Neural cell (in vitro differentiated cells): Measurements from ENCODE around the gene COL13A1. TPM values are rescaled to one million over a fixed set of nuclear protein-coding genes. Genes with fewer than 3 reads are reported as not detected.

Experiments
- H2AFZ ChIP-seq: fragments of 200-600, 300-800 bp; sonication (generic), shearing (Covaris generic); 2 replicates; pipeline ENCODE4 v1.6.0; 2014; ENCODE audit warnings: low read depth, mild to moderate bottlenecking, antibody characterized with exemption, low read length, moderate library complexity
- H3F3A ChIP-seq: fragments of 200-600 bp; shearing (Covaris generic); 2 replicates; pipeline ENCODE4 v1.6.1; 2016; ENCODE audit warnings: mild to moderate bottlenecking, moderate library complexity, mixed read lengths, antibody characterized with exemption, low read length; ENCODE audit not compliant: insufficient read depth, poor library complexity, severe bottlenecking
- H3K27ac ChIP-seq: fragments of 200-600, 300-800 bp; sonication (generic), shearing (Covaris generic); 2 replicates; pipeline ENCODE4 v1.5.1; 2014; ENCODE audit warnings: mild to moderate bottlenecking, low read length, moderate library complexity
- H3K27me3 ChIP-seq: fragments of 300-800, 200-600 bp; sonication (generic), shearing (Covaris generic); 2 replicates; pipeline ENCODE4 v1.6.0; 2014; ENCODE audit warnings: mild to moderate bottlenecking, low read depth, low read length, moderate library complexity; ENCODE audit not compliant: insufficient read depth
- H3K36me3 ChIP-seq: fragments of 300-800, 200-600 bp; sonication (generic), shearing (Covaris generic); 2 replicates; pipeline ENCODE4 v1.5.1; 2014; ENCODE audit warnings: mild to moderate bottlenecking, antibody characterized with exemption, low read length, moderate library complexity; ENCODE audit not compliant: insufficient read depth
- H3K4me2 ChIP-seq: fragments of 300-800, 200-600 bp; sonication (generic), shearing (Covaris generic); 2 replicates; pipeline ENCODE4 v1.6.0; 2014; ENCODE audit warnings: mild to moderate bottlenecking, low read length
- H3K4me3 ChIP-seq: fragments of 300-800, 200-600 bp; sonication (generic), shearing (Covaris generic); 2 replicates; pipeline ENCODE4 v1.5.1; 2014; ENCODE audit warnings: mild to moderate bottlenecking, low read length, moderate library complexity
- H3K79me2 ChIP-seq: fragments of 200-600 bp; shearing (Covaris generic); replicated peaks from 2 replicates; pipeline ENCODE4 v1.6.0; 2014; ENCODE audit warnings: mild to moderate bottlenecking, low read length, moderate library complexity; ENCODE audit not compliant: insufficient read depth
- H3K9ac ChIP-seq: fragments of 300-800, 200-600 bp; sonication (generic), shearing (Covaris generic); 2 replicates; pipeline ENCODE4 v1.6.1; 2016; ENCODE audit warnings: mild to moderate bottlenecking, low read length, mixed read lengths
- H3K9me2 ChIP-seq: fragments of 200-600 bp; shearing (Covaris generic); 2 replicates; pipeline ENCODE4 v1.6.1; 2016; ENCODE audit warnings: mild to moderate bottlenecking, low read length, mixed read lengths; ENCODE audit not compliant: insufficient read depth
- H3K9me3 ChIP-seq: fragments of 200-600, 300-800 bp; sonication (generic), shearing (Covaris generic); 2 replicates; pipeline ENCODE4 v1.6.1; 2016; ENCODE audit warnings: mild to moderate bottlenecking, mixed run types, low read length, moderate library complexity, mixed read lengths
- H4K20me1 ChIP-seq: fragments of 200-600 bp; shearing (Covaris generic); 2 replicates; pipeline ENCODE4 v1.6.1; 2016; ENCODE audit warnings: mild to moderate bottlenecking, mixed run types; ENCODE audit not compliant: insufficient read depth
- EP300 ChIP-seq: fragments of 450-650 bp; conservative IDR thresholded peaks from 2 replicates; pipeline ENCODE4 v1.6.1; 2014; ENCODE audit warnings: antibody characterized with exemption, mild to moderate bottlenecking, moderate library complexity; ENCODE audit not compliant: poor library complexity, severe bottlenecking
- EZH2 ChIP-seq: fragments of 200-600, 300-800 bp; shearing (Covaris generic), sonication (generic); IDR thresholded peaks from 2 replicates; pipeline ENCODE4 v1.6.1; 2014; ENCODE audit warnings: antibody characterized with exemption, low read length, borderline replicate concordance, mild to moderate bottlenecking; ENCODE audit not compliant: insufficient read depth, poor library complexity, severe bottlenecking
- MXI1 ChIP-seq: fragments of 450-650 bp; conservative IDR thresholded peaks from 2 replicates; pipeline ENCODE4 v1.6.1; 2014; ENCODE audit warnings: antibody characterized with exemption, mild to moderate bottlenecking; ENCODE audit not compliant: poor library complexity, severe bottlenecking
- POLR2AphosphoS5 ChIP-seq: IDR thresholded peaks from 2 replicates; pipeline ENCODE4 v1.6.1; 2012
- RAD21 ChIP-seq: fragments of 450-650 bp; conservative IDR thresholded peaks from 2 replicates; pipeline ENCODE4 v1.6.1; 2014; ENCODE audit warnings: antibody characterized with exemption, mild to moderate bottlenecking, moderate library complexity
- SMC3 ChIP-seq: fragments of 450-650 bp; conservative IDR thresholded peaks from 2 replicates; pipeline ENCODE4 v1.6.1; 2014; ENCODE audit warnings: antibody characterized with exemption, mild to moderate bottlenecking, moderate library complexity; ENCODE audit not compliant: poor library complexity
- TAF1 ChIP-seq: IDR thresholded peaks from 2 replicates; pipeline ENCODE4 v1.6.1; 2012; ENCODE audit warnings: low read depth
- polyA plus RNA-seq: library from polyadenylated mRNA; depleted of rRNA; stranded (reverse); fragments of >200 nt; gene quantifications from 2 replicates; pipeline ENCODE4 v1.2.3, GENCODE V29; 2014
- TF ChIP-seq, protein P1 (sequence below): fragments of 450-650 bp; IDR thresholded peaks from 2 replicates; pipeline ENCODE4 v1.5.1; 2014; ENCODE audit warnings: antibody characterized with exemption, mild to moderate bottlenecking, moderate library complexity; ENCODE audit not compliant: poor library complexity, severe bottlenecking
- TF ChIP-seq, protein P2 (sequence below): IDR thresholded peaks from 2 replicates; pipeline ENCODE4 v1.6.1; 2012; ENCODE audit warnings: borderline replicate concordance

Gene COL13A1
- polyA plus RNA-seq, 1 donor from 2014 or later, result 4.7 TPM

- TF ChIP-seq EZH2 (no peak), MXI1 (no peak), TAF1 (no peak), RAD21 (no peak), EP300 (no peak), SMC3 (no peak), POLR2AphosphoS5 (no peak)
- TF ChIP-seq, protein P1, sequence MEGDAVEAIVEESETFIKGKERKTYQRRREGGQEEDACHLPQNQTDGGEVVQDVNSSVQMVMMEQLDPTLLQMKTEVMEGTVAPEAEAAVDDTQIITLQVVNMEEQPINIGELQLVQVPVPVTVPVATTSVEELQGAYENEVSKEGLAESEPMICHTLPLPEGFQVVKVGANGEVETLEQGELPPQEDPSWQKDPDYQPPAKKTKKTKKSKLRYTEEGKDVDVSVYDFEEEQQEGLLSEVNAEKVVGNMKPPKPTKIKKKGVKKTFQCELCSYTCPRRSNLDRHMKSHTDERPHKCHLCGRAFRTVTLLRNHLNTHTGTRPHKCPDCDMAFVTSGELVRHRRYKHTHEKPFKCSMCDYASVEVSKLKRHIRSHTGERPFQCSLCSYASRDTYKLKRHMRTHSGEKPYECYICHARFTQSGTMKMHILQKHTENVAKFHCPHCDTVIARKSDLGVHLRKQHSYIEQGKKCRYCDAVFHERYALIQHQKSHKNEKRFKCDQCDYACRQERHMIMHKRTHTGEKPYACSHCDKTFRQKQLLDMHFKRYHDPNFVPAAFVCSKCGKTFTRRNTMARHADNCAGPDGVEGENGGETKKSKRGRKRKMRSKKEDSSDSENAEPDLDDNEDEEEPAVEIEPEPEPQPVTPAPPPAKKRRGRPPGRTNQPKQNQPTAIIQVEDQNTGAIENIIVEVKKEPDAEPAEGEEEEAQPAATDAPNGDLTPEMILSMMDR, result no peak
- TF ChIP-seq, protein P2, sequence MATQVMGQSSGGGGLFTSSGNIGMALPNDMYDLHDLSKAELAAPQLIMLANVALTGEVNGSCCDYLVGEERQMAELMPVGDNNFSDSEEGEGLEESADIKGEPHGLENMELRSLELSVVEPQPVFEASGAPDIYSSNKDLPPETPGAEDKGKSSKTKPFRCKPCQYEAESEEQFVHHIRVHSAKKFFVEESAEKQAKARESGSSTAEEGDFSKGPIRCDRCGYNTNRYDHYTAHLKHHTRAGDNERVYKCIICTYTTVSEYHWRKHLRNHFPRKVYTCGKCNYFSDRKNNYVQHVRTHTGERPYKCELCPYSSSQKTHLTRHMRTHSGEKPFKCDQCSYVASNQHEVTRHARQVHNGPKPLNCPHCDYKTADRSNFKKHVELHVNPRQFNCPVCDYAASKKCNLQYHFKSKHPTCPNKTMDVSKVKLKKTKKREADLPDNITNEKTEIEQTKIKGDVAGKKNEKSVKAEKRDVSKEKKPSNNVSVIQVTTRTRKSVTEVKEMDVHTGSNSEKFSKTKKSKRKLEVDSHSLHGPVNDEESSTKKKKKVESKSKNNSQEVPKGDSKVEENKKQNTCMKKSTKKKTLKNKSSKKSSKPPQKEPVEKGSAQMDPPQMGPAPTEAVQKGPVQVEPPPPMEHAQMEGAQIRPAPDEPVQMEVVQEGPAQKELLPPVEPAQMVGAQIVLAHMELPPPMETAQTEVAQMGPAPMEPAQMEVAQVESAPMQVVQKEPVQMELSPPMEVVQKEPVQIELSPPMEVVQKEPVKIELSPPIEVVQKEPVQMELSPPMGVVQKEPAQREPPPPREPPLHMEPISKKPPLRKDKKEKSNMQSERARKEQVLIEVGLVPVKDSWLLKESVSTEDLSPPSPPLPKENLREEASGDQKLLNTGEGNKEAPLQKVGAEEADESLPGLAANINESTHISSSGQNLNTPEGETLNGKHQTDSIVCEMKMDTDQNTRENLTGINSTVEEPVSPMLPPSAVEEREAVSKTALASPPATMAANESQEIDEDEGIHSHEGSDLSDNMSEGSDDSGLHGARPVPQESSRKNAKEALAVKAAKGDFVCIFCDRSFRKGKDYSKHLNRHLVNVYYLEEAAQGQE, result no peak
- no peak overlapping the region for H2AFZ ChIP-seq
- no peaks in the 10 kb centered on the region for H3K79me2 ChIP-seq
- no peak overlapping the region for H3K27ac ChIP-seq
- no peaks in the 10 kb centered on the region for H3F3A ChIP-seq
- H3K9ac ChIP-seq, result no peak overlapping the region
- H3K27me3 ChIP-seq, result no peaks in the 10 kb centered on the region
- H3K4me3 ChIP-seq, result no peak overlapping the region
- no peaks in the 10 kb centered on the region for H3K9me2 ChIP-seq
- no peaks in the 10 kb centered on the region for H3K9me3 ChIP-seq
- no peaks in the 10 kb centered on the region for H4K20me1 ChIP-seq
- H3K36me3 ChIP-seq, result no peaks in the 10 kb centered on the region
- no peak overlapping the region for H3K4me2 ChIP-seq
Observed at GRCh38 chr10:69897432-69897831, 95.7 kb downstream of the COL13A1 start.

DNA sequence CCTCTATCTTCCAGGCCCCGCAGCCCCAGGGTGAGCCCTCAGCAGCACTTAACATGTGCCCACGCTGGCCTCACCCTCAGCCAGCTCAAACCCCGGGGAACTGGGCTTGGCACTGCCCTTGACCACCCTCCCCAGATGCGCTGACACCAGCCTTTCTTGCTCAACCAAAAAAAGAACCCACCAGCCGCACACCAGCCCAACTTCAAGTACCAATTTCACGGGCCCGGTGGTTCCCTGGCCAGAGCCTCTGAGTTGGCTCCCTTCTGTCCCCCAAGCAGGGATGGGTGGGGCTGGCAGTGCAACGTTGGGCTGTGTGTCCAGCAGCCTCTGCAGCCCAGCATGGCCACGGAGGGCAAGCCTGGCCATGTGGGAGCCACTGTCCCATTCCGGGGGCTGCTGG, 96.3 kb downstream of the COL13A1 start:
- no peaks in the 10 kb centered on the region for H3K9me3 ChIP-seq
- H3K27me3 ChIP-seq, result no peaks in the 10 kb centered on the region
- H3K4me3 ChIP-seq, result no peak overlapping the region
- H3K79me2 ChIP-seq, result no peaks in the 10 kb centered on the region
- H4K20me1 ChIP-seq, result no peaks in the 10 kb centered on the region
- H2AFZ ChIP-seq, result no peak overlapping the region
- no peak overlapping the region for H3K27ac ChIP-seq
- TF ChIP-seq POLR2AphosphoS5 (no peak), EP300 (no peak), TAF1 (no peak), EZH2 (no peak), SMC3 (no peak), MXI1 (no peak), RAD21 (no peak)
- TF ChIP-seq, protein P1, result no peak
- TF ChIP-seq, protein P2, result no peak
- no peaks in the 10 kb centered on the region for H3F3A ChIP-seq
- no peaks in the 10 kb centered on the region for H3K36me3 ChIP-seq
- no peaks in the 10 kb centered on the region for H3K9me2 ChIP-seq
- no peak overlapping the region for H3K9ac ChIP-seq
- no peak overlapping the region for H3K4me2 ChIP-seq
